ENCODE results near the gene LCA5. TPM values are rescaled to one million over a fixed set of nuclear protein-coding genes. Genes with fewer than 3 reads are reported as not detected.

The LCA5 gene
- total RNA-seq, 1 donor from 2014 or later = 7.1 TPM

- H3K36me3 ChIP-seq = no peaks in the 10 kb centered on the region
- DNase-seq (no peak), ATAC-seq (peak in 1 of 2 donors; percentile 19)
- no peak overlapping the region for H3K27ac ChIP-seq
- intact Hi-C loops (cut with DNase I) = no loop called here
- peaks cover 7% of the 10 kb centered on the region for H3K4me1 ChIP-seq
- no peak overlapping the region for H3K4me3 ChIP-seq
- no peaks in the 10 kb centered on the region for H3K27me3 ChIP-seq (ENCODE audit: low read depth)
- no peaks in the 10 kb centered on the region for H3K9me3 ChIP-seq
- no peak for TF ChIP-seq CTCF (IDR thresholded peaks at IDR 0.05)
These were observed 67.6 kb downstream of the LCA5 start for GRCh38 chr6:79469376-79470246.

GRCh38 chr6:79468587-79468986, 68.6 kb downstream of the LCA5 start:
- Histone ChIP-seq H3K27me3 (ENCODE audit: low read depth) (no peaks in the 10 kb centered on the region), H3K36me3 (no peaks in the 10 kb centered on the region), H3K9me3 (no peaks in the 10 kb centered on the region), H3K27ac (no peak overlapping the region), H3K4me1 (peaks cover 7% of the 10 kb centered on the region), H3K4me3 (no peak overlapping the region)
- no peak for DNase-seq
- intact Hi-C loops (cut with DNase I) = no loop called here
- no peak for TF ChIP-seq CTCF (IDR thresholded peaks at IDR 0.05)
- ATAC-seq = peak; percentile 68 to 71

GRCh38 chr6:79468116-79468515, 69.1 kb downstream of the LCA5 start:
- Histone ChIP-seq H3K36me3 (no peaks in the 10 kb centered on the region), H3K27me3 (ENCODE audit: low read depth) (no peaks in the 10 kb centered on the region), H3K4me3 (no peak overlapping the region), H3K27ac (no peak overlapping the region), H3K4me1 (peaks cover 7% of the 10 kb centered on the region), H3K9me3 (no peaks in the 10 kb centered on the region)
- intact Hi-C loops (cut with DNase I) = no loop called here
- ATAC-seq = no peak
- TF ChIP-seq CTCF (IDR thresholded peaks at IDR 0.05) = no peak
- no peak for DNase-seq

GRCh38 chr6:79467716-79468115, 69.5 kb downstream of the LCA5 start:
- H3K27me3 ChIP-seq (ENCODE audit: low read depth) = no peaks in the 10 kb centered on the region
- no peak for ATAC-seq
- TF ChIP-seq CTCF (IDR thresholded peaks at IDR 0.05) = no peak

GRCh38 chr6:79466207-79466834, 70.9 kb downstream of the LCA5 start:
- Histone ChIP-seq H3K4me3 (no peak overlapping the region), H3K27ac (no peak overlapping the region), H3K36me3 (no peaks in the 10 kb centered on the region), H3K4me1 (peaks cover 7% of the 10 kb centered on the region), H3K27me3 (ENCODE audit: low read depth) (no peaks in the 10 kb centered on the region), H3K9me3 (no peaks in the 10 kb centered on the region)
- DNase-seq (no peak), ATAC-seq (peak in 1 of 2 donors; percentile 33)
- TF ChIP-seq CTCF (IDR thresholded peaks at IDR 0.05) = peak; percentile 51
- intact Hi-C loops (cut with DNase I) = no loop called here

More at GRCh38 chr6:79467716-79468115, 69.5 kb downstream of the LCA5 start:
- peaks cover 7% of the 10 kb centered on the region for H3K4me1 ChIP-seq
- intact Hi-C loops (cut with DNase I) = no loop called here
- H3K9me3 ChIP-seq = no peaks in the 10 kb centered on the region
- no peak overlapping the region for H3K27ac ChIP-seq
- no peaks in the 10 kb centered on the region for H3K36me3 ChIP-seq
- DNase-seq = no peak
- no peak overlapping the region for H3K4me3 ChIP-seq
